ENCODE data around the gene HMGB1. TPM values are rescaled to one million over a fixed set of nuclear protein-coding genes. Genes with fewer than 3 reads are reported as not detected.

The HMGB1 gene
- total RNA-seq = 100 to 1,000 TPM; 418 to 551 TPM

DNA sequence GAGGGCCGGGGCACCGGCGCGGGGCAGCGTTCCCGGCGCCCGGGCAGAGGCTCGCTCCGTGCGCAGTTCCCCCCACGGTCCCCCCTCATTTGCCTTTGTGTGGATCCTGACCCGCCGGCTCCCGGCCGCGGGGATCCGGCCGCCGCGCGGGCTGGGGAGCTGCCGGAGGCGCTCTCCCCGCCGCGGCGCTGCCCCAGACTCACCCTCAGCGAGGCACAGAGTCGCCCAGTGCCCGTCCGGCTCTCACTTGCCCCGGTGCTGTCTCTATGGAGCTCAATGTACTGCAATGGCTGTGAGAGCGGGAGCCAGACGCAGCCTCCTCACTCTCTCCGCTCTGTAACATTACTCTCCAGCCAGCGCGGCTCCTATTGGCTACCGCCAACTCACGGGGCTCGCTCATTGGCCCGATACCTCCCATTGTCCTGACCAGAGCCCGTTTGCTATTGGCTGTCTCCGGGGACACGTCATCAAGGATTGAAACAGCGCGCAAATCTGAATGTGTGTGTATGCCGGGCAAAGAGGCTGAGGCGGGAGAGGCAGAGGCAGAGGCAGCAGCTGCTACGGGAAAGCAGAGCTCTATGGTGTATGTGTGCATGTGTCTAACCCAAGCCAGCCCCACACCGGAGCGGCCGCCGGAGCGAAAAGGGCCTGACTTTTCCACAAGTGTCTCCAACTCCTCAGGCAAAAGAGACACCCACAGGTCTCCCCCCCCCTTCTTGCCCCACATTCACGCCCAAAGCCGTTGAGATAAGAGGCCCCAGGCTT is at the start of gene HMGB1:
HMGB1 (minus strand) TSS at position 344 of the 765 bp plus-strand sequence. CDS start 2,256 bp downstream, outside the sequence.
- ATAC-seq (peak; percentile 93 to 96), DNase-seq (ENCODE audit: low spot score in 2 of 2) (peak; percentile 95 to 98)
- Mint-ChIP-seq H3K36me3 (peaks cover 25 to 28% of the 10 kb centered on the region in 2 donors), H3K27ac (peak within 1 kb of the TSS; percentile 94 to 100), H3K9me3 (no peaks in the 10 kb centered on the region)

DNA sequence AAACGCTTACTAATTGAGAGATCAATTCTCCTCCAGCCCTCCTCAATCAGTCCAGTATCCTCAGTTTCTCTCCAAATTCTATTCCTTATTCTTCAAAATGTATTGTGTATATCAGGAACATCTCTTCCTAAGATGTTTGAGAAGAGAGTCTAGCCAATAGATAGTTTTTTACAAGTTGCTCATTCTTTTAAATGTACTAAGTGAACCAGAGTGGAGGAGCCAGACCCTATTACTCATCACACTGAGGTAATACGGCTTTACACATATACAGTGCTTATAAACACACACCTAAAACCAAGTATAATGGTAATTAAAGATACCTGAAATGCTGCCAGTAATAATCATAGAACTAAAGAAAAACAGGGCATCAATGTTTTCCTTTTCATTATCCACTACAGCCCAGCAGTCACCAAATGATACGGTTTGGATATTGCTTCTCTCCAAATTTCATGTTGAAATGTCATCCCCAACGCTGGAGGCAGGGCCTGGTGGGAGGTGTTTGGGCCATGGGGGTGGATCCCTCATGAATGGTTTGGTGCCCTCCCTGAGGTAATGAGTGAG is 45.2 kb upstream of the HMGB1 start:
- Mint-ChIP-seq H3K36me3 (no peaks in the 10 kb centered on the region), H3K9me3 (no peaks in the 10 kb centered on the region), H3K27ac (no peak overlapping the region)
- DNase-seq (ENCODE audit: low spot score in 2 of 2) = no peak
- ATAC-seq = no peak

DNA sequence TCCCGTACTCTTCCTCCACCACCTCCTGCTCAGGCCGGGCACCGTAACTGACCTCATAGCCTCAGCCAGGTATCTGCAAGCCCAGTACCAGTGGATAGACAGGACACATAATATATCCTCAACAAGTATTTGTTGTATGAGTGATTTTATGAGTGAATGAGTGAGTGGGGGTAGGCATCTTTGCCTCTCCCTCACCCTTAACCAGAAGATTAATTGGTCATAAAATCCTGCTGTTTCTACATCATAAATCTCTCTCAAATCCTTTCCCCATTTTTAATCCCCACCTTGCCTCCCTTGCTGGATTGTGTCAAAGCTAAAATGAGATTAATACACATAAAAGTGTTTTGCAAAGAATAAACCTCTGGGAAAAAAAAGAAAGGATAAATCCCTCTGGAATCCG is 44.4 kb upstream of the HMGB1 start:
- no peak overlapping the region for H3K27ac Mint-ChIP-seq
- DNase-seq (ENCODE audit: low spot score in 2 of 2) (no peak), ATAC-seq (no peak)
- H3K36me3 Mint-ChIP-seq = no peaks in the 10 kb centered on the region
- no peaks in the 10 kb centered on the region for H3K9me3 Mint-ChIP-seq

DNA sequence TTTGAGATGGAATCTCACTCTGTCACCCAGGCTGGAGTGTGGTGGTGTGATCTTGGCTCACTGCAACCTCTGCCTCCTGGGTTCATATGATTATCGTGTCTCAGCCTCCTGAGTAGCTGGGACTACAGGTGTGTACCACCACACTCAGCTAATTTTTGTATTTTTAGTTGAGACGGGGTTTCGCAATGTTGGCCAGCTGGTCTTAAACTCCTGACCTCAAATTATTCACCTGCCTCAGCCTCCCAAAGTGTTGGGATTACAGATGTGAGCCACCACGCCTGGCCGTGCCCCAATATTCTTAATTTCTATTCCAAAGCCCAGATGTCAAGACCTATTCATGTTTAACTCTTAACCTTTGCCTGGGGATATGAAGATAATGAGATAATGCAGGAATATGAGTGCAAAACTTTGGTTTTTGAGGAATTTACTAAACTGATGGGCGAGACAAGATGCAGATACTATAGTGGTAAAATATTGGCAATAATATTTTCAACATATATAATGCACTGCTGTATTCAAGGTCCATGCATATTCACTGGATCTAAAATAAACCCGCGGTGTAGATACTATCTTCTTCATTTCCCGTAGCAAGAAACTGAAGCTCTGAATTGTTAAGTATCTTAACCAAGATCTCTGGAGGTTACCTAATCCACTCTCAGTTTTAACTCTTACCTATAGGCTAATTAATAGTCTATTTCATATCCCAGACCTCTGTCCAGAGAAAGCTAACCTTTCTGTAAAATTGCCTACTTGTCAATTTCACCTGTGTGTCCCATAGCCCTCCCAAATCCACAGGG is 43.7 kb upstream of the HMGB1 start:
- H3K36me3 Mint-ChIP-seq = no peaks in the 10 kb centered on the region
- DNase-seq (ENCODE audit: low spot score in 2 of 2) (no peak), ATAC-seq (no peak)
- no peaks in the 10 kb centered on the region for H3K9me3 Mint-ChIP-seq
- no peak overlapping the region for H3K27ac Mint-ChIP-seq

DNA sequence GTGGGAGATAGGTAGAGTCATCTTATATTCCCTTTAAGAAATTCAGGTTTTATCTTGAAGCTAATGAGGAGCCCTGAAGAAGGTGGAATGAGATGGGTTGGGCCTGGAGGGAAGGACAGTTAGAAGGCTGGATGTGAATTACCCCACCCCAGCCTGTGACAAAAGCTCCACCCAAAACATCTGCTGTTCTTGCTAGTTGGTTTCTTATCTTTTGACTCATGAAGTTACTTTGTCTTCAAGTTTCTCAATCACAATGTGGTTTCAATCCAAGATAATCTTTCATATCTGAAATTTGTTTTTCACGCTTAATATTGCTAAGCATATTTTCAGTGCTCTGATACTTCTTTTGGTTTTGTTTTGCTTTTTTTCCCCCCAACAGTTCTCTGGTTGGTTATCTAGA is 38.3 kb upstream of the HMGB1 start:
- H3K27ac Mint-ChIP-seq = peak overlapping the region in 1 of 2 donors; percentile 49

DNA sequence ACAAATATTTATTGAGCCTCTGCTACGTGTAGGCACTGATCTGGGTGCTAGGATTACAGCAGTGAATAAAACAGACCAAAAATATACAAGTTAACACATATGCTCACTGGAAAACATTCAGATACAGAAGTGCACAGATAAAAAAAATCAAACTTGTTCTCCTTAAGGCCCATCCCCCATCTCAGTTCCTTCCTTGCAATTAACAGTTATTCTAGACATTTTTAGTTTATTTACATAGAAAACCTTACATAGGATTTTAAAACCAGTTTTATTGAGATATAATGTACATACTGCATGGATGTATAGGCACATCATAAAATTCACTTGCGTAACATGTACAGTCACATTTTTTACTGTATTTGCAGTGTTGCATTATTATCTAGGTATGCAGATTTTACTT is 36.5 kb upstream of the HMGB1 start:
- no peaks in the 10 kb centered on the region for H3K9me3 Mint-ChIP-seq

More for the DNA sequence above, 38.3 kb upstream of the HMGB1 start:
- H3K9me3 Mint-ChIP-seq = no peaks in the 10 kb centered on the region
- ATAC-seq (peak in 1 of 2 donors; percentile 71), DNase-seq (ENCODE audit: low spot score in 2 of 2) (no peak)
- no peaks in the 10 kb centered on the region for H3K36me3 Mint-ChIP-seq

DNA sequence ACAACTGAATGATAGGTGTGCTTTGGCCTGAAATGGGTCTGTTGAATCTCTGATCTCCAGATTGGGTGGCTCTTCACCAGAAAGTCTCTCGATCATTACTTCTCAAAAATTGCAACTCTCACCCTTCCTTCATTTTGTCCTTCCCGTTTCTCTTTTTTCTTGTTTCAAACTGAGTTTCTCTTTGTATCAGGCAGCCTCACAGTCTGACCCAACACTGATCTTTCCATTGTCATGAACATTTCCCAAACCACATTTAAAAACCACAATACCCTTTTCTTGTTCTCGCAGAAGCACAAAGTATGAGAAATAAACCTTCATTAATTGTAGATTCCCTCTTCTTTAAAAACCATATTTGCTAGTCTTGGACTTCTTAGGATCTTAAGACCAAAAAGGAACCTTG is 33.6 kb upstream of the HMGB1 start:
- DNase-seq (ENCODE audit: low spot score in 2 of 2) (no peak), ATAC-seq (no peak)
- H3K9me3 Mint-ChIP-seq = no peaks in the 10 kb centered on the region
- H3K27ac Mint-ChIP-seq = peak overlapping the region in 1 of 2 donors; percentile 4
- H3K36me3 Mint-ChIP-seq = no peaks in the 10 kb centered on the region

More for the DNA sequence above, 36.5 kb upstream of the HMGB1 start:
- DNase-seq (ENCODE audit: low spot score in 2 of 2) = no peak
- H3K27ac Mint-ChIP-seq = no peak overlapping the region
- H3K36me3 Mint-ChIP-seq = no peaks in the 10 kb centered on the region
- ATAC-seq = no peak

DNA sequence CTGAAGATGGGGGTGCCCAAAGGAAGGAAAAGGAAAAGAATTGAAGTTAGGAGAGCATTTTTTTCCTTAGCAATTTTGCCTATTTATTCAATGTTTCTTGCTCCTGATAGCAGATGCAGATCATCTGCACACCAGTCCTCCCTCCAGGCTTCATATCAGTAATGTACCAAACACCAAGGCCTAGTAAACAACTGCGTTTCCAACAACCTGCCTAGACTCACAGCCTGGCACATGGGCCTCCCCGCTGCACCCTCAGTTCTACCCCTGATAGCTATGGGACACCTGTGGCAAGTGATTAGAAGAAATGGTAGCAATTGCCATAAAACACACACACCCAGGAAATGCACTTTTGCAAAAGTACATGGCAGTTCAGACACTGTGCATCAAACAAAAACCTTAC is 30.4 kb upstream of the HMGB1 start:
- Mint-ChIP-seq H3K9me3 (no peaks in the 10 kb centered on the region), H3K27ac (no peak overlapping the region), H3K36me3 (no peaks in the 10 kb centered on the region)
- no peak for ATAC-seq
- DNase-seq (ENCODE audit: low spot score in 2 of 2) = no peak

DNA sequence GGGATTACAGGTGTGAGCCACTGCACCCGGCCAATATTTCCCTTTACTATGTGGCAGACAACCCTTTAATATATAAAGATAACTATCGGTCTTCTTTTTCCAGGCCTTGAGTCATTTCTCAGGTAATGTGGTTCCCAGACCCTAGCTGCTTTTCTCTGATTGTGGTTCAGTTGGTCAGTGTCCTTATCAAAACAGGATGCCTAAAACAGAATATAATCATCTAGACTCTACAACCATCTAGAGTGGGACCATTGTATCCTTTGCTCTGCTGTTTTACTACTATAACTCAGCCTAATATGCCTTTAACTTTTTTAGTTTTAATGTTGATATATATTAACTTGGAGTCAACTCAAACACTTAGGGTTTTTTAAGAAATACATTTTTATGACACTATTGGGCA is 30.0 kb upstream of the HMGB1 start:
- no peak for ATAC-seq
- no peak overlapping the region for H3K27ac Mint-ChIP-seq
- no peaks in the 10 kb centered on the region for H3K9me3 Mint-ChIP-seq
- no peak for DNase-seq (ENCODE audit: low spot score in 2 of 2)
- H3K36me3 Mint-ChIP-seq = no peaks in the 10 kb centered on the region

DNA sequence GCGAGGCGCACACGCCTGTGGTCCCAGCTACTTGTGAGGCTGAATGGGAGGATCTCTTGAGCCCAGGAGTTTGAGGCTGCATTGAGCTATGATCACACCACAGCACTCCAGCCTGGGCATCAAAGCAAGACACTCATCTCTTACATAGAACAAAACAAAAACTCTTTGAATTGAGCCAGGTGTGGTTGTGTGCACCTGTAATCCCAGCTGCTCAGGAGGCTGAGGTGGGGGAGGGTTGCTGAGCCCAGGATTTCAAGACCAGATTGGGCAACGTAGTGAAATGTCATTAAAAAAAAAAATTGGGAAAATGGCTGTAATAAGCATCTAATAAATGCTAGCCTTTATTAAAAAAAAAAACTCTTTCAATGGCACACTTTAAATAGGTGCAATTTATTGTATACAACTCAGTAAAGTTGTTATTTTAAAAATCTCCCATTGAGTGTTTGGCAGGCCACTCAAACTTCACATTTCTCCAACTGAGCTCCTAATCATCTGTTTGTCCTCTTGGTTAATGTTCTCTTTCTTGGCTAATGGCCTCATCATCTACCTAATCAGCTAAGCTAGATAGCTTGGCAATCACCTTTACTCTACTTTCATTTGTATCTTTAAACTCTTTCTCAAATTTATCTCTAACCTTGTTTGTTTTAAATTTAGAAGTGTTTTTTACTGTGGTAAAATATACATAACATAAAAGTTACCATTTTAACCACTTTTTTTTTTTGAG is 28.1 kb upstream of the HMGB1 start:
- Mint-ChIP-seq H3K9me3 (no peaks in the 10 kb centered on the region), H3K36me3 (no peaks in the 10 kb centered on the region), H3K27ac (no peak overlapping the region)
- ATAC-seq = no peak
- DNase-seq (ENCODE audit: low spot score in 2 of 2) = no peak

DNA sequence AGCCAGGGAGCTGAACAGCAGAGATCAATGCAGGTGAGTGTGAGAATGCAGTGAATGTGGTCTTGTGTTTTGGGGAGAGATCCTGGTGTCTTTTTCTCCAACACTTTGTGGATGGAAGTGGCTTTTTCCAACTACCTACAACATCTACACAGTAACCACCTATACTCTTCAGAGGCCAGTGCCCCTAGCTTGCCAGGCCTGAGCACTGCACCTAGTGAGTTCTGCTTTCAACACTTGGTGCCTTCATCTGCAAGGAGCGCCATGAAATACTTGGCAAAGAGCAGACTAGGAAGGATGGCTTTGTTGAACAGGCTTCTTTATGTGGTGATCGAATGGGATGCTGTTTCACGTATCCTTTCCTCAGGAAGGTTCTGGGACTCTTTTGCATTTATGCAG is 21.3 kb upstream of the HMGB1 start:
- Mint-ChIP-seq H3K27ac (no peak overlapping the region), H3K36me3 (no peaks in the 10 kb centered on the region), H3K9me3 (no peaks in the 10 kb centered on the region)
- DNase-seq (ENCODE audit: low spot score in 2 of 2) (no peak), ATAC-seq (no peak)

DNA sequence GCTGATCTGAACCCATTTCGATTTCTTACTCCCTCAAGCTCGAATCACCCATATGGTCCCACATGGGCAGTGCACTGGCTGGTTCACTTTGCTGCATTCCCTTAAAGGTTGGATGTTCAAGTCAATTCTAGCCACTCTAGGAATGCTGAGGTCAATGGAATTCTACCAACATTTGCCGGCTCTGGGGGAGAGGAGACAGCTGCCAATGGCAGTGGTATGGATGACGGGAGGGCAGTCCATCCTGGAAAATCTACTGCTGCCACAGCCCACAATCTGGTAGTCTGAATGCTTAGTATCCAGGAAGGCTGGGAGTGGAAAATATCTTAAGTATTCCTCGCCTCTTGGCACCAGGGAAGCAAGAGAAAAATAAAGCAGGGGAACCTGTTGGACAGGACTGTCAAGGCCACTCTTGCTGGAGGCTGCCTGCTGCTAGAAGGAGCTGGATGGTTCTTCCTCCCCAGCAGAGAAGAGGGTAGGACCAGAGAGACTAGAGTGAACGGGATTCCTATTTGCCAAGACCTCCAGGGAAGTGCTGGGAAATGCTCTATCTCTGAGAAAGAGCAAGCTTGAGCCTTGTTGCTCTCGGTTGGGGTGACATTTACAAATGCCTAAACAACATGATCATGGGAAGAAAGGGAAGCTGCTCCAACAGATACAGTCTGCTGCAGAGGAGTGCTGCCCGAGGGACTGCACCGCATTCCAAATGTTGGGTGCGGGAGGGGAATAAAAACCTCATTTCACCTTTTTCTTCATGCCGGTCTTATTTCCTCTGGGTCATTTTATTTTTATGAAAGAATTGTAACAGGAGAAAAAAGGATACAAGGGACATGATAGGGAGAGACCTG is 20.7 kb upstream of the HMGB1 start:
- no peaks in the 10 kb centered on the region for H3K9me3 Mint-ChIP-seq
- ATAC-seq (no peak), DNase-seq (ENCODE audit: low spot score in 2 of 2) (no peak)
- no peaks in the 10 kb centered on the region for H3K36me3 Mint-ChIP-seq
- no peak overlapping the region for H3K27ac Mint-ChIP-seq

DNA sequence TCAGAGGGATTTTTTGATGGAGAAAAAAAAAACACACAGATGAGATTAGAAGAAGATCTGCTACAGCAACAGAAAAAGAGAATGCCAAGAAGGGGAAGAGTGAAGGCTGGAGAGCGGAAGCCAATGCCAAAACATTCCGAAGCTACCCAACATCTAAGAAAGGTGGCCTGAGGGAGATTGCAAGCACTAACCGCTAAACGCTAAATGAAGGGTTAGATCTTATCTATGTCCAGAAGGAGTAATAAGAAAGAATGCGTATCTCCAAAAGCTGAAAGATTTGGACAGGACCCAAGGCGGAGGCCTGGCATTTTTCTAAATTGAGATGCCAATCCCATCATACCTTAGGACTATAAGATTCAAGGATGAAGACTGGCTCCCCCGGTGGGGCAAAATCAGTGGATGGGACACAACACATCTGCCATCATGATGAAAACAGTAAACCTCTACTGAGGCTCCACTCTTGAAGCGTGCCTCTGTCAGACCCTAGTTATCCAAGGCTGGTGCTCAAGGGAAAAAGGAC is 15.6 kb upstream of the HMGB1 start:
- Mint-ChIP-seq H3K36me3 (no peaks in the 10 kb centered on the region), H3K27ac (no peak overlapping the region), H3K9me3 (no peaks in the 10 kb centered on the region)
- no peak for DNase-seq (ENCODE audit: low spot score in 2 of 2)
- no peak for ATAC-seq

DNA sequence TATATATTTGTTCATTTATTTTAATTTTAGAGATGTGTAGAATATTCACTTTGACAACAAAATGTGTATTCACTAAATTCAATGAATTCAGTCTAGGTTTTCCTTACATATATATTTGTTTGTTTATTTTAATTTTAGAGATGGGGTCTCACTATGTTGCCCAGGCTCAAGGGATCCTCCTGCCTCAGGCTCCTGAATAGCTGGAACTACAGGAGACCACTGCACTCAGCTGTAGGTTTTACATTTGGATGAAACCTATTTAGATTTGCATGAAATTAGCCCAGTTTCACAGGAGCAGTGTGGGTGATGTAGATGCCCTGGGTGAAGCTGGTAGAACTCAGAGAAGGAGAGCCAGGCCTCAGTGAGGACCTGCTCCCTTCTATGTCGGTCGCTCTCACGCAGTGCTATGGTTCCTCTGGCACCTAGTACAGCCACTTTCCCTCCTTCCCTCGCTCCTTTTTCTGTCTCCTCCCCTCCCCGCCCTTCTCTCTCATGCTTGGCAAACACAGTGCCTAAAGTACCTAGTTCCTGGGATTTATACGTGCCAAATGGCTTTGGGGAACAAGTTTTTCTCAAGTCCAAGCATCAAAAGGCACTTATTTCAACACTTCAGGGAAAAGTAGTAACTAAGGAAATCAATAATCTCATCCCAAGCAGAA is 14.7 kb upstream of the HMGB1 start:
- DNase-seq (ENCODE audit: low spot score in 2 of 2) = no peak
- ATAC-seq = no peak
- no peaks in the 10 kb centered on the region for H3K36me3 Mint-ChIP-seq
- no peak overlapping the region for H3K27ac Mint-ChIP-seq
- H3K9me3 Mint-ChIP-seq = no peaks in the 10 kb centered on the region

DNA sequence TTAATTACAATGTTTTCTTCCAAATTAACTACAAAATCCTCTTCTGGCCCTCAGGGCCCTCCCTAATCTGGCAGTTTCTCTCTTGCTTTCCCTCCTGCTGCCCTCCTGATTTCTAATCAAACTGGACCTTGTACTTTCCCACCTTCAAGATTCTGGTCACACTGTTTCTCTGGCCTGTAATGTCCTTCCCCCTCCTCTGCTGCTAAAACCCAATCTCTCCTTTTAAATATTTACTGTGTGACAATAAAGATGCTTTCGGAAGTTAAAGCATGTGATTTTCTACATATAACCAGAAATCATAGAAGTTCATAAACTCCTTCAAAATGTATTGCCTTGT is 14.1 kb upstream of the HMGB1 start:
- DNase-seq (ENCODE audit: low spot score in 2 of 2) = no peak
- no peak for ATAC-seq
- Mint-ChIP-seq H3K27ac (no peak overlapping the region), H3K36me3 (no peaks in the 10 kb centered on the region), H3K9me3 (no peaks in the 10 kb centered on the region)

All from activated naive CD4-positive, alpha-beta T cell treated with anti-CD3 and anti-CD28 coated beads, Interleukin-2, amount 50 U/mL, for 72 hours (primary cell).